HG03025 (cell line): ENCODE measurements around the gene PRSS27.
"Not testable (repeated sequence)": the region's sequence is repeated elsewhere in the genome, so short reads cannot be mapped to it uniquely, and the experiment has no call there.

Experiments used
- ATAC-seq: cut with Tn5 transposase; IDR thresholded peaks from one replicate; pipeline ENCODE4 v1.9.1; 2021; ENCODE audit warnings: mild to moderate bottlenecking, moderate library complexity; ENCODE audit not compliant: unreplicated experiment, low FRiP score

The PRSS27 gene

GRCh38 chr16:2734844-2735515, 15.0 kb upstream of the PRSS27 start:
- ATAC-seq: no peak

- no peak for ATAC-seq
Observed at GRCh38 chr16:2728034-2728433, 8.0 kb upstream of the PRSS27 start.

GRCh38 chr16:2726923-2727322, 6.9 kb upstream of the PRSS27 start:
- no peak for ATAC-seq

GRCh38 chr16:2724816-2725348, 4.9 kb upstream of the PRSS27 start:
- ATAC-seq: no peak

GRCh38 chr16:2724088-2724676, 4.2 kb upstream of the PRSS27 start:
- ATAC-seq: no peak

DNA sequence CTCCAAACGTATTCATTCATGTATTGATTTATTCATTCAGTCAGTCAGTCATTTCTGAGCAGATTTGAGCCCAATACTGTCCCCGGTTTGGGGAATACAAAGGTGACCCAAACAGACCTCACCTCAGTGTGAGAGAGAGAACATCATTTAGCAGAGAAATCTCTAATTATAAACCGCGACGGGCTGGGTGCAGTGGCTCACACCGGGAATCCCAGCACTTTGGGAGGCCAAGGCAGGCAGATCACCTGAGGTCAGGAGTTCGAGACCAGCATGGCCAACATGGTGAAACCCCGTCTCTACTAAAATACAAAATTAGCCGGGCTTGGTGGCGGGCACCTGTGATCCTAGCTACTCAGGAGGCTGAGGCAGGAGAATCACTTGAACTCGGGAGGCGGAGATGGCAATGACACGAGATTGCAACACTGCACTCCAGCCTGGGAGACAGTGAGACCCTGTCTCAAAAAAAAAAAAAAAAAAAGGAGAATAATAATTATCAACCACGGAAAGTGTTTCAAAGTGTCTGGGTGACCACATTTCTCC, 1.7 kb upstream of the PRSS27 start:
- not testable (repeated sequence) for ATAC-seq

- peak; percentile 60 for ATAC-seq
Observed at GRCh38 chr16:2720719-2721633, 952 bp upstream of the PRSS27 start.

DNA sequence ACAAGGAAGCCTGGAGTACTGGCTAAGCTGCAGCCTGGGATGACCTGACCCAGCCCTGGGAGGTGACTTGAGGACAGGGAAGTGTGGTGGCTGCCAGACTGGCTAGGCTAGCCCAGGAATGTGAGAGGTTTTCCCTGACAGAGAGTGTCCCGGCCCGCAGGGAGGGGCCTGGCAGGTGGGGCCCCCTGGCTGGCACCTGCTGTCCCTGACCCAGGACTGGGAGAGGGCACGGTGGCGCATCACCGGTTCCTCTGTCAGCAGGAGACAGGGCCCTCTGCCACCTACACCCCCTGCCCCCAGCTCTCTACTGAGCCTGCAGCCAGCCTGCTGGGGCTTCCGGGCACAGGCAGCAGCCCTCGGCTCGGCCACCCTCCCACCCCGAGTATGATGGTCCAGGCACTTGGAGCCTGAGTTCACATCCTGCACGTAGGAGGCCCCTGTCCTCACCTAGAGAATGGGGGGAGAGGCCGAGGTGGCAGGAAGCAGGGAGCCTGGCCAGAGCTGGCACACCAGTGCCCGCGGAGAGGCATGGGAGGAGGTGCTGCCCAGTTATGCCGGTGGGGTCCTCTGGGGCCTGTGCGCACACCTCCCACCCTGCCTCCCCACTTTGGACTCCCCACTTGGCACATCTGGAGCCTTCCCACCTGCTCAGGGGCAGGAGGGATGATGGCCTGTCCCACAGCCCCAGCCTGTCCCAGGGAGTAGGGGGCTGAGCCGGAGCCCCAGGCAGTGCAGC, 528 bp downstream of the PRSS27 start:
- ATAC-seq: no peak

GRCh38 chr16:2717383-2718263, 2.4 kb downstream of the PRSS27 start:
- no peak for ATAC-seq

DNA sequence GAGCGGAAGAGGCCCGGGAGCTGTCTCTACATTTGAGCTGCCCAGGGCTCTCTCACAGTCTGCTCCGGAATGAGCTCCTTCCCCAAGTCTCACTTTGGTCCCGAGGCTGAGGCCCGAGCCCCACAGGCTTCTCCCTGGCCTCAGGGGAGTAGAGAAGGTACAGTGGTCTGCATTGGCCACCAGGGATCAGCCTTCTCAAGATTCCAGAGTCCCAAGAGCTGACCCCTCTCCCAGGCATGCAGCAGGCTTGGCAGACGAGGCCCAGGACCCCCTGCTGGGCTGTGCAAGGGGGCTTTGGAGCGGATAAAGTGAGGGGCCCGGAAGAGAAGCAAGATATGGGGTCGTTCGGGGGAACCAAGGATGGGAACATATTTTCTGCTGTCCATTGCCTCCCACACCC, 3.1 kb downstream of the PRSS27 start:
- ATAC-seq: no peak

DNA sequence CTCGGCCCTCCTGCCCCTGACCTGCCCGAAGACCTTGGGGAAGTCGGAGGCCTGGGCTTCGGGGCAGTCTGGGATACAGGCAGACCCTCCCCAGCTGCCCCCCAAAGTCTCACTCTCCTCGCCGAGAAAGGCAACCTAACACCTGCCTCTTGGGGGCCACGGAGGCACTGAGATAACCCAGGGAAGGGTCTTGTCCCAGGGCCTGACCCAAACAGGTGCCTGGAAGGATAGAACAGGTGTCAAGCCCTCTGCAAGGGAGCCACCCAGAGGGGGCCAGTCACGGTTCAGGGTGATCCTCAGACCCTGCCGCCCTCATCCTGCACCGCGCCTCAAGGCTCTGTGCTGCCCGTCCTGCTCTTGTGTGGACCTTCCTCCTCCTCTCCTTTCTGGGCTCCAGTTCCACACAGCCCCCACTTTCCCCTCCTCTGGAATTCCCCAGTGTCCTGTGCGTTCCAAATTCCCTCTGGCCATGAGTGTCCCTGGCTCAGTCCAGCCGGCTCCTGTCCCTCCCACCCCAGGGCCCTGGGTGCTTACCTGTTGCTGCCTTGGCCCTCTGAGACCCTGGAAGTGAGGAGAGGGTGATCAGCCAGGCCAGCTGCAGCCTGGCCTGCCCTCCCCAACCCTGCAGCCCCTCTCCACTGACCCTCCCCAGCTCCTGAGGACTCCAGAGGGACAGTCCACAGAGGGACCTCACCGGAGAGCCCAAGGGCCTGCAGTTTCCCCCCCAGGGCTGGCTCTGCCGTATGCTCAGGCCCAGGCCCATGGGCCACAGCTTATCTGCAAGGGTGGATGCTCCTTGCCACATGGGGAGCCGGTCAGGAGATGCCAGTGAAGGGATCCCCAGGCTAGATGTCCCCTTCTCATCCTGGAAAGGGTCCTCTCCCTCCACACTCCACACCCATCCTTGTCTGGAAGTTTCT, 3.8 kb downstream of the PRSS27 start:
- no peak for ATAC-seq

DNA sequence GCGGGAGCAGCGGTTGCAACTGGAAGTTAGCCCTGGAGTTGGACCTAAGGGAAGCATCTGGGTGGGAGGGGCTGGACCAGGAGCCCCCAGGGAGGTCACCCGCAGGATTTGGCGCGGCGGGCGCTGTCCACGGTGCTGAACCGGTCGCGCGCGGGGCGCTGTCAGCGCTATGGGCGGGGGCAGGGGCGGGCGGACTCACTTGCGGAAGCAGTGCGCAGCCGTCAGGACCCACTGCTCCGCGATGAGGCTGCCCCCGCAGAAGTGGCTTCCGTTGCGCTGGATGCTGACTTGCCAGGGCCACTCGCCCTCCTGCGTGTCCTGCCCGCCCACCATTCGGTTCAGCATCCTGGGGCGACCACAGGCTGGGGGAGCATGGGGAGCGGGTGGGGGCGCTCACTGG, 4.5 kb downstream of the PRSS27 start:
- ATAC-seq: no peak

- ATAC-seq: no peak
Observed at GRCh38 chr16:2715064-2715463, 5.0 kb downstream of the PRSS27 start.

- ATAC-seq: no peak
Observed at GRCh38 chr16:2713985-2714774, 5.8 kb downstream of the PRSS27 start.

GRCh38 chr16:2713523-2713922, 6.5 kb downstream of the PRSS27 start:
- no peak for ATAC-seq

GRCh38 chr16:2712546-2712945, 7.5 kb downstream of the PRSS27 start:
- ATAC-seq: no peak

DNA sequence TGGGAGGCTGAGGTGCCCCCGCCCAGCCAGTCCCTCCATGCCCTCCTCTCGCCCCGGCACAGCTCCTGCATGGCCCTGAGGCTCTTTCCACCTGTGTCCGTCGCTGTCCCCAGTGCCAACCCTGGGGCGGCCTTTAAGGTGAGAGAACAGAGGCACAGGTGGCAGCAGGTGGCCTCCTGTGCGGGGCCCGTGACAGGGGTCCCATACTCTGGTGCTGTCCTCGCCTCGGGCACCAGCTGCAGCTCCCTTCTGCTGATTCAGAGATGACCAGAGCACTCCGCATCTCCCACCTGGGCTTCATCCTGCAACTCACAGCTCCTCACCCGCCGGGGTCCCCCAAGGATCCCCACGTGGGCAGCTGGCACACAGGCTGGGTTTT, 8.0 kb downstream of the PRSS27 start:
- no peak for ATAC-seq
